ENCODE data around the gene SSX2IP.

SSX2IP gene

DNA sequence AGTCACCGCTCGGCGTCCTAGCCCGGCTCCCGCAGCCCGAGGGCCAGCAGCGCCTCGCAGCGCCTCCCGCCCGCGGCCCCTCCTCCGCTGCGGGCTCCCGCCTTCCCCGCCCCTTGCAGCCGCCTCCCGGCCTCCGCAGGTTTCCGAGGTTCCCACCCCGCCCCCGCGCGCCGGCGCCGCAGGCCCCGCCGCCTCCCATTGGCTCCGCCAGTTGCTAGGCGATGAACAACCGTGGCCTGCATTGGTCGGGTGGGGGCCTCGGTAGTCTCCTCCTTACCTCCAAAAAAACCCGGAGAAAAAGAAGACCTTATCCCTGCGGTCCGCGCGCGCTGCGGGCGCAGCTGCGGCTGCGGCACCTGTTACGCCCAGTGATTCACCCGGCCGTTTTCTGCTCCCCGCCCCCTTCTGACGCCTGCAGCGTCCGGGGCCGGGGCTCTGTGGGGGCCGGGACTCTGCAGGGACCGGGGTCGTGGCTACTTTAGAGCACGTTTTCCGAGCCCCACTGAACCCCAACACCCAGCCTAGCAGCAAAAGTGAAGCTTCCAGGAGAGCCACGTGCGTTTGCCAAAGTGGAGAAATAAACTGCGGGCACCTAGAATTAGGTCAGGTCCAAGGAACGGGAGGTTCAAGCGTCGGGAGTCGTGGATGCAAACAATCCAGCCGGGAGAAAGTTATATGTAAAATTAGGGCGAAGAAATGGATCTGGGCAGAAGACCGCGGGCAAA is at the start of gene SSX2IP (continued):
- peak; percentile 30; the same call in 1 of the 2 replicates for TF ChIP-seq PRDM4 (tag by site-specific recombination; IDR thresholded peaks at IDR 0.05)
- TF ChIP-seq ZEB2 (tag by site-specific recombination; IDR thresholded peaks at IDR 0.05), result peak; percentile 86
- TF ChIP-seq ZNF561 (tag by site-specific recombination; IDR thresholded peaks at IDR 0.05; ENCODE audit: borderline replicate concordance), result 0 out of 2 replicates have a peak, but pooled peaks have one; percentile 53
- TF ChIP-seq BCL11A (tag by site-specific recombination; IDR thresholded peaks at IDR 0.05; ENCODE audit: low read depth), result no peak
- TF ChIP-seq, protein P1, sequence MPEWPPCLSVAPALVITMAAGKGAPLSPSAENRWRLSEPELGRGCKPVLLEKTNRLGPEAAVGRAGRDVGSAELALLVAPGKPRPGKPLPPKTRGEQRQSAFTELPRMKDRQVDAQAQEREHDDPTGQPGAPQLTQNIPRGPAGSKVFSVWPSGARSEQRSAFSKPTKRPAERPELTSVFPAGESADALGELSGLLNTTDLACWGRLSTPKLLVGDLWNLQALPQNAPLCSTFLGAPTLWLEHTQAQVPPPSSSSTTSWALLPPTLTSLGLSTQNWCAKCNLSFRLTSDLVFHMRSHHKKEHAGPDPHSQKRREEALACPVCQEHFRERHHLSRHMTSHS (tag by site-specific recombination; IDR thresholded peaks at IDR 0.05), result no peak
- no peak; the same call in 1 of the 2 replicates for TF ChIP-seq CTCF (tag by site-specific recombination; IDR thresholded peaks at IDR 0.05)
- no peak for TF ChIP-seq ZNF341 (tag by site-specific recombination; IDR thresholded peaks at IDR 0.05; ENCODE audit: low read depth)
- peak; percentile 74 for TF ChIP-seq SP7 (tag by site-specific recombination; IDR thresholded peaks at IDR 0.05)
- no peak for TF ChIP-seq ZNF654 (tag by site-specific recombination; IDR thresholded peaks at IDR 0.05; ENCODE audit: low read depth)
- TF ChIP-seq ZNF621 (tag by site-specific recombination; IDR thresholded peaks at IDR 0.05), result no peak
- peak; percentile 24 for TF ChIP-seq PRDM10 (tag by site-specific recombination; IDR thresholded peaks at IDR 0.05)
- TF ChIP-seq ZNF626 (tag by site-specific recombination; IDR thresholded peaks at IDR 0.05), result no peak
- no peak for TF ChIP-seq ZFP41 (tag by site-specific recombination; IDR thresholded peaks at IDR 0.05; ENCODE audit: borderline replicate concordance)
- TF ChIP-seq ZNF157 (tag by site-specific recombination; IDR thresholded peaks at IDR 0.05), result no peak
- TF ChIP-seq SALL2 (tag by site-specific recombination; IDR thresholded peaks at IDR 0.05; ENCODE audit: borderline replicate concordance), result no peak
- TF ChIP-seq ZSCAN4 (tag by site-specific recombination; IDR thresholded peaks at IDR 0.05), result no peak
- TF ChIP-seq ZNF48 (tag by site-specific recombination; IDR thresholded peaks at IDR 0.05), result no peak
- no peak for TF ChIP-seq GLI4 (tag by site-specific recombination; IDR thresholded peaks at IDR 0.05)
- TF ChIP-seq ZNF416 (tag by site-specific recombination; IDR thresholded peaks at IDR 0.05), result no peak
- TF ChIP-seq ZNF280C (tag by site-specific recombination; IDR thresholded peaks at IDR 0.05), result no peak
- TF ChIP-seq ZNF692 (tag by site-specific recombination; IDR thresholded peaks at IDR 0.05), result peak; percentile 48
- TF ChIP-seq ZNF148 (tag by site-specific recombination; IDR thresholded peaks at IDR 0.05; ENCODE audit: borderline replicate concordance), result no peak
